ENCODE measurements around the gene CPT1C.
A peak's percentile ranks its signal among the peaks of the same experiment; 100 is the strongest.

Gene CPT1C

GRCh38 chr19:49741210-49741844, 50.4 kb downstream of the CPT1C start:
- DNase-seq (ENCODE audit: insufficient read length, low spot score) (no peak), FAIRE-seq (no peak)
- TF ChIP-seq POLR2A (IDR thresholded peaks at IDR 0.05; ENCODE audit: low read depth, low read length) (no peak), POU2F2 (IDR thresholded peaks at IDR 0.05; ENCODE audit: low read depth, low read length) (no peak), POLR2AphosphoS5 (IDR thresholded peaks at IDR 0.05; ENCODE audit: low read depth, low read length) (no peak), SPI1 (IDR thresholded peaks at IDR 0.05; ENCODE audit: low read depth, low read length) (no peak), TAF1 (IDR thresholded peaks at IDR 0.05; ENCODE audit: low read depth, low read length) (no peak), PAX5 (IDR thresholded peaks at IDR 0.05; ENCODE audit: insufficient read depth, low read length, severe bottlenecking) (no peak)

- no peak for TF ChIP-seq POLR2A (IDR thresholded peaks at IDR 0.05; ENCODE audit: low read depth, low read length)
- TF ChIP-seq TAF1 (IDR thresholded peaks at IDR 0.05; ENCODE audit: low read depth, low read length), result no peak
- TF ChIP-seq PAX5 (IDR thresholded peaks at IDR 0.05; ENCODE audit: insufficient read depth, low read length, severe bottlenecking), result no peak
- TF ChIP-seq POU2F2 (IDR thresholded peaks at IDR 0.05; ENCODE audit: low read depth, low read length), result no peak
- TF ChIP-seq POLR2AphosphoS5 (IDR thresholded peaks at IDR 0.05; ENCODE audit: low read depth, low read length), result no peak
- TF ChIP-seq SPI1 (IDR thresholded peaks at IDR 0.05; ENCODE audit: low read depth, low read length), result no peak
- no peak for DNase-seq (ENCODE audit: insufficient read length, low spot score)
Observed at GRCh38 chr19:49744946-49745381, 54.0 kb downstream of the CPT1C start.

GRCh38 chr19:49746206-49746958, 55.5 kb downstream of the CPT1C start:
- FAIRE-seq (no peak), DNase-seq (ENCODE audit: insufficient read length, low spot score) (peak; percentile 39)
- no peak for TF ChIP-seq POLR2A (IDR thresholded peaks at IDR 0.05; ENCODE audit: low read depth, low read length)
- TF ChIP-seq POLR2AphosphoS5 (IDR thresholded peaks at IDR 0.05; ENCODE audit: low read depth, low read length), result no peak
- TF ChIP-seq POU2F2 (IDR thresholded peaks at IDR 0.05; ENCODE audit: low read depth, low read length), result no peak
- no peak for TF ChIP-seq SPI1 (IDR thresholded peaks at IDR 0.05; ENCODE audit: low read depth, low read length)
- TF ChIP-seq PAX5 (IDR thresholded peaks at IDR 0.05; ENCODE audit: insufficient read depth, low read length, severe bottlenecking), result no peak
- TF ChIP-seq TAF1 (IDR thresholded peaks at IDR 0.05; ENCODE audit: low read depth, low read length), result no peak

More at GRCh38 chr19:49744946-49745381, 54.0 kb downstream of the CPT1C start:
- no peak for FAIRE-seq

GRCh38 chr19:49749055-49749716, 58.3 kb downstream of the CPT1C start:
- DNase-seq (ENCODE audit: insufficient read length, low spot score) (no peak), FAIRE-seq (no peak)
- no peak for TF ChIP-seq POLR2AphosphoS5 (IDR thresholded peaks at IDR 0.05; ENCODE audit: low read depth, low read length)

- TF ChIP-seq POLR2AphosphoS5 (IDR thresholded peaks at IDR 0.05; ENCODE audit: low read depth, low read length), result no peak
- TF ChIP-seq POU2F2 (IDR thresholded peaks at IDR 0.05; ENCODE audit: low read depth, low read length), result no peak
- no peak for TF ChIP-seq PAX5 (IDR thresholded peaks at IDR 0.05; ENCODE audit: insufficient read depth, low read length, severe bottlenecking)
- no peak for TF ChIP-seq POLR2A (IDR thresholded peaks at IDR 0.05; ENCODE audit: low read depth, low read length)
- TF ChIP-seq TAF1 (IDR thresholded peaks at IDR 0.05; ENCODE audit: low read depth, low read length), result no peak
- TF ChIP-seq SPI1 (IDR thresholded peaks at IDR 0.05; ENCODE audit: low read depth, low read length), result no peak
- DNase-seq (ENCODE audit: insufficient read length, low spot score) (no peak), FAIRE-seq (no peak)
Observed at GRCh38 chr19:49749771-49750170, 58.9 kb downstream of the CPT1C start.

GRCh38 chr19:49752701-49753100, 61.8 kb downstream of the CPT1C start:
- no peak for TF ChIP-seq TAF1 (IDR thresholded peaks at IDR 0.05; ENCODE audit: low read depth, low read length)
- TF ChIP-seq POU2F2 (IDR thresholded peaks at IDR 0.05; ENCODE audit: low read depth, low read length), result no peak
- no peak for TF ChIP-seq PAX5 (IDR thresholded peaks at IDR 0.05; ENCODE audit: insufficient read depth, low read length, severe bottlenecking)
- no peak for TF ChIP-seq POLR2A (IDR thresholded peaks at IDR 0.05; ENCODE audit: low read depth, low read length)
- no peak for TF ChIP-seq SPI1 (IDR thresholded peaks at IDR 0.05; ENCODE audit: low read depth, low read length)
- TF ChIP-seq POLR2AphosphoS5 (IDR thresholded peaks at IDR 0.05; ENCODE audit: low read depth, low read length), result no peak
- DNase-seq (ENCODE audit: insufficient read length, low spot score) (no peak), FAIRE-seq (no peak)

GRCh38 chr19:49755956-49756355, 65.0 kb downstream of the CPT1C start:
- DNase-seq (ENCODE audit: insufficient read length, low spot score), result no peak
- no peak for TF ChIP-seq POLR2A (IDR thresholded peaks at IDR 0.05; ENCODE audit: low read depth, low read length)
- no peak for TF ChIP-seq POLR2AphosphoS5 (IDR thresholded peaks at IDR 0.05; ENCODE audit: low read depth, low read length)
- no peak for TF ChIP-seq TAF1 (IDR thresholded peaks at IDR 0.05; ENCODE audit: low read depth, low read length)
- no peak for TF ChIP-seq POU2F2 (IDR thresholded peaks at IDR 0.05; ENCODE audit: low read depth, low read length)
- no peak for FAIRE-seq

GRCh38 chr19:49758292-49758691, 67.4 kb downstream of the CPT1C start:
- no peak for DNase-seq (ENCODE audit: insufficient read length, low spot score)
- FAIRE-seq, result no peak
- no peak for TF ChIP-seq TAF1 (IDR thresholded peaks at IDR 0.05; ENCODE audit: low read depth, low read length)
- TF ChIP-seq POU2F2 (IDR thresholded peaks at IDR 0.05; ENCODE audit: low read depth, low read length), result no peak
- TF ChIP-seq SPI1 (IDR thresholded peaks at IDR 0.05; ENCODE audit: low read depth, low read length), result no peak
- TF ChIP-seq PAX5 (IDR thresholded peaks at IDR 0.05; ENCODE audit: insufficient read depth, low read length, severe bottlenecking), result no peak
- no peak for TF ChIP-seq POLR2A (IDR thresholded peaks at IDR 0.05; ENCODE audit: low read depth, low read length)
- no peak for TF ChIP-seq POLR2AphosphoS5 (IDR thresholded peaks at IDR 0.05; ENCODE audit: low read depth, low read length)

GRCh38 chr19:49761249-49761624, 70.3 kb downstream of the CPT1C start:
- DNase-seq (ENCODE audit: insufficient read length, low spot score), result no peak
- TF ChIP-seq POU2F2 (IDR thresholded peaks at IDR 0.05; ENCODE audit: low read depth, low read length), result no peak
- no peak for TF ChIP-seq POLR2AphosphoS5 (IDR thresholded peaks at IDR 0.05; ENCODE audit: low read depth, low read length)
- TF ChIP-seq SPI1 (IDR thresholded peaks at IDR 0.05; ENCODE audit: low read depth, low read length), result no peak
- no peak for TF ChIP-seq POLR2A (IDR thresholded peaks at IDR 0.05; ENCODE audit: low read depth, low read length)
- TF ChIP-seq TAF1 (IDR thresholded peaks at IDR 0.05; ENCODE audit: low read depth, low read length), result no peak
- no peak for TF ChIP-seq PAX5 (IDR thresholded peaks at IDR 0.05; ENCODE audit: insufficient read depth, low read length, severe bottlenecking)
- FAIRE-seq, result no peak
